Neural cell (in vitro differentiated cells): ENCODE measurements around the gene FAM241A.

Experiments used
- EP300 ChIP-seq: fragments of 450-650 bp; conservative IDR thresholded peaks from 2 replicates; pipeline ENCODE4 v1.6.1; 2014; ENCODE audit warnings: antibody characterized with exemption, mild to moderate bottlenecking, moderate library complexity; ENCODE audit not compliant: poor library complexity, severe bottlenecking
- EZH2 ChIP-seq: fragments of 200-600, 300-800 bp; shearing (Covaris generic), sonication (generic); IDR thresholded peaks from 2 replicates; pipeline ENCODE4 v1.6.1; 2014; ENCODE audit warnings: antibody characterized with exemption, low read length, borderline replicate concordance, mild to moderate bottlenecking; ENCODE audit not compliant: insufficient read depth, poor library complexity, severe bottlenecking
- POLR2AphosphoS5 ChIP-seq: IDR thresholded peaks from 2 replicates; pipeline ENCODE4 v1.6.1; 2012
- RAD21 ChIP-seq: fragments of 450-650 bp; conservative IDR thresholded peaks from 2 replicates; pipeline ENCODE4 v1.6.1; 2014; ENCODE audit warnings: antibody characterized with exemption, mild to moderate bottlenecking, moderate library complexity
- SMC3 ChIP-seq: fragments of 450-650 bp; conservative IDR thresholded peaks from 2 replicates; pipeline ENCODE4 v1.6.1; 2014; ENCODE audit warnings: antibody characterized with exemption, mild to moderate bottlenecking, moderate library complexity; ENCODE audit not compliant: poor library complexity
- TAF1 ChIP-seq: IDR thresholded peaks from 2 replicates; pipeline ENCODE4 v1.6.1; 2012; ENCODE audit warnings: low read depth
- TF ChIP-seq, protein P1 (sequence below): fragments of 450-650 bp; IDR thresholded peaks from 2 replicates; pipeline ENCODE4 v1.5.1; 2014; ENCODE audit warnings: antibody characterized with exemption, mild to moderate bottlenecking, moderate library complexity; ENCODE audit not compliant: poor library complexity, severe bottlenecking
- TF ChIP-seq, protein P2 (sequence below): IDR thresholded peaks from 2 replicates; pipeline ENCODE4 v1.6.1; 2012; ENCODE audit warnings: borderline replicate concordance

DNA sequence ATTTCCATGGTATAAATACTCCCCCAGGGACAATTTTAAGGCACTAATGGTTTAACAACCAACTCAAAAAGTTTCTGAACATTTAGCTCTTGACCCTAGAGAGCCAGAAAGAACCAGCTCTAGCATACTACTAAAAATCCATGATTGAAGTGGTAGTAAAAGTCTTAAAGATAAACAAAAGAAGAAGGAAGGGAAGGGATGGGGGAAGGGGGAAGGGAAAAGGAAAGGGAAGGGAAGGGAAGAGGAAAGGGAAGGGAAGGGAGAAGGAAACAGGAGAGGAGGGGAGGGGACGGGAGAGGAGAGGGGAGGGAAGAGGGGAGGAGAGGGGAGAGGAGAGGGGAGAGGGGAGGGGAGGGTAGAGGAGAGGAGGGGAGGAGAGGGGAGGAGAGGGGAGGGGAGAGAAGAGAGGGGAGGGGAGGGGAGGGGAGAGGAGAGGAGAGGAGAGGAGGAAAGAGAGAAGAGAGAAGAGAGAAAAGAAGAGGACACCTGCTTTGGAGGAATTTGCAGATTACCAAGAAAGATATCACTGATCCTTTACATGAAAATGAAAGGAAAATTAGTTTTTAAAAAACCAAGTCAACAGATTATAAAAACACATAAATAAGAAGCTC is 26.4 kb upstream of the FAM241A start:
- TF ChIP-seq POLR2AphosphoS5 (no peak), RAD21 (no peak), EZH2 (no peak), EP300 (no peak), TAF1 (no peak), SMC3 (no peak)
- TF ChIP-seq, protein P1, sequence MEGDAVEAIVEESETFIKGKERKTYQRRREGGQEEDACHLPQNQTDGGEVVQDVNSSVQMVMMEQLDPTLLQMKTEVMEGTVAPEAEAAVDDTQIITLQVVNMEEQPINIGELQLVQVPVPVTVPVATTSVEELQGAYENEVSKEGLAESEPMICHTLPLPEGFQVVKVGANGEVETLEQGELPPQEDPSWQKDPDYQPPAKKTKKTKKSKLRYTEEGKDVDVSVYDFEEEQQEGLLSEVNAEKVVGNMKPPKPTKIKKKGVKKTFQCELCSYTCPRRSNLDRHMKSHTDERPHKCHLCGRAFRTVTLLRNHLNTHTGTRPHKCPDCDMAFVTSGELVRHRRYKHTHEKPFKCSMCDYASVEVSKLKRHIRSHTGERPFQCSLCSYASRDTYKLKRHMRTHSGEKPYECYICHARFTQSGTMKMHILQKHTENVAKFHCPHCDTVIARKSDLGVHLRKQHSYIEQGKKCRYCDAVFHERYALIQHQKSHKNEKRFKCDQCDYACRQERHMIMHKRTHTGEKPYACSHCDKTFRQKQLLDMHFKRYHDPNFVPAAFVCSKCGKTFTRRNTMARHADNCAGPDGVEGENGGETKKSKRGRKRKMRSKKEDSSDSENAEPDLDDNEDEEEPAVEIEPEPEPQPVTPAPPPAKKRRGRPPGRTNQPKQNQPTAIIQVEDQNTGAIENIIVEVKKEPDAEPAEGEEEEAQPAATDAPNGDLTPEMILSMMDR = no peak
- TF ChIP-seq, protein P2, sequence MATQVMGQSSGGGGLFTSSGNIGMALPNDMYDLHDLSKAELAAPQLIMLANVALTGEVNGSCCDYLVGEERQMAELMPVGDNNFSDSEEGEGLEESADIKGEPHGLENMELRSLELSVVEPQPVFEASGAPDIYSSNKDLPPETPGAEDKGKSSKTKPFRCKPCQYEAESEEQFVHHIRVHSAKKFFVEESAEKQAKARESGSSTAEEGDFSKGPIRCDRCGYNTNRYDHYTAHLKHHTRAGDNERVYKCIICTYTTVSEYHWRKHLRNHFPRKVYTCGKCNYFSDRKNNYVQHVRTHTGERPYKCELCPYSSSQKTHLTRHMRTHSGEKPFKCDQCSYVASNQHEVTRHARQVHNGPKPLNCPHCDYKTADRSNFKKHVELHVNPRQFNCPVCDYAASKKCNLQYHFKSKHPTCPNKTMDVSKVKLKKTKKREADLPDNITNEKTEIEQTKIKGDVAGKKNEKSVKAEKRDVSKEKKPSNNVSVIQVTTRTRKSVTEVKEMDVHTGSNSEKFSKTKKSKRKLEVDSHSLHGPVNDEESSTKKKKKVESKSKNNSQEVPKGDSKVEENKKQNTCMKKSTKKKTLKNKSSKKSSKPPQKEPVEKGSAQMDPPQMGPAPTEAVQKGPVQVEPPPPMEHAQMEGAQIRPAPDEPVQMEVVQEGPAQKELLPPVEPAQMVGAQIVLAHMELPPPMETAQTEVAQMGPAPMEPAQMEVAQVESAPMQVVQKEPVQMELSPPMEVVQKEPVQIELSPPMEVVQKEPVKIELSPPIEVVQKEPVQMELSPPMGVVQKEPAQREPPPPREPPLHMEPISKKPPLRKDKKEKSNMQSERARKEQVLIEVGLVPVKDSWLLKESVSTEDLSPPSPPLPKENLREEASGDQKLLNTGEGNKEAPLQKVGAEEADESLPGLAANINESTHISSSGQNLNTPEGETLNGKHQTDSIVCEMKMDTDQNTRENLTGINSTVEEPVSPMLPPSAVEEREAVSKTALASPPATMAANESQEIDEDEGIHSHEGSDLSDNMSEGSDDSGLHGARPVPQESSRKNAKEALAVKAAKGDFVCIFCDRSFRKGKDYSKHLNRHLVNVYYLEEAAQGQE = no peak
